HepG2 (cell line): Measurements from ENCODE around the gene EMILIN1. TPM values are rescaled to one million over a fixed set of nuclear protein-coding genes. Genes with fewer than 3 reads are reported as not detected.
A peak's percentile ranks its signal among the peaks of the same experiment; 100 is the strongest.

ENCODE experiments used
- ARID3A ChIP-seq: IDR thresholded peaks from 2 replicates; pipeline ENCODE4 v1.6.1; 2012; ENCODE audit warnings: low read depth, low read length, improper control_type of control experiment
- IRF9 ChIP-seq: sonication (generic); formaldehyde crosslinking; IDR thresholded peaks from 2 replicates; pipeline ENCODE4 v1.8.0; 2022; ENCODE audit warnings: missing genetic modification reagents, mild to moderate bottlenecking, borderline replicate concordance
- IRX3 ChIP-seq: sonication (generic); formaldehyde crosslinking; IDR thresholded peaks from 2 replicates; pipeline ENCODE4 v1.8.1; 2023; ENCODE audit warnings: mild to moderate bottlenecking, low read depth, missing genetic modification reagents, borderline replicate concordance
- KAT7 ChIP-seq: IDR thresholded peaks from 2 replicates; pipeline ENCODE4 v1.6.1; 2018; ENCODE audit warnings: borderline replicate concordance, missing compliant biosample characterization
- MYC ChIP-seq: sonication (generic); formaldehyde crosslinking; IDR thresholded peaks from 2 replicates; pipeline ENCODE4 v1.9.0; 2021; ENCODE audit warnings: missing genetic modification reagents, borderline replicate concordance
- PAX8 ChIP-seq: sonication (generic); formaldehyde crosslinking; IDR thresholded peaks from 2 replicates; pipeline ENCODE4 v1.8.0; 2022; ENCODE audit warnings: mild to moderate bottlenecking, missing genetic modification reagents, borderline replicate concordance
- PHB2 ChIP-seq: fragments of 450-650 bp; IDR thresholded peaks from 2 replicates; pipeline ENCODE4 v1.6.1; 2018; ENCODE audit not compliant: partially characterized antibody
- POGZ ChIP-seq: sonication (generic); formaldehyde crosslinking; IDR thresholded peaks from 2 replicates; pipeline ENCODE4 v1.4.0; 2020; ENCODE audit warnings: mild to moderate bottlenecking, missing genetic modification reagents
- RNF2 ChIP-seq: fragments of 450-650 bp; conservative IDR thresholded peaks from 2 replicates; pipeline ENCODE4 v1.6.1; 2016; ENCODE audit warnings: low read depth
- SNAPC4 ChIP-seq: sonication (generic); formaldehyde crosslinking; IDR thresholded peaks from 2 replicates; pipeline ENCODE4 v1.4.0; 2020; ENCODE audit warnings: mild to moderate bottlenecking, missing genetic modification reagents
- TBP ChIP-seq: sonication (generic); formaldehyde crosslinking; IDR thresholded peaks from 2 replicates; pipeline ENCODE4 v1.5.0; 2020; ENCODE audit warnings: missing genetic modification reagents
- ZNF17 ChIP-seq: sonication (generic); formaldehyde crosslinking; IDR thresholded peaks from 2 replicates; pipeline ENCODE4 v1.5.0; 2020; ENCODE audit warnings: mild to moderate bottlenecking, missing genetic modification reagents
- ZNF205 ChIP-seq: IDR thresholded peaks from 2 replicates; pipeline ENCODE4 v1.6.1; 2018; ENCODE audit warnings: missing biosample characterization, missing genetic modification reagents
- ZNF282 ChIP-seq: fragments of 450-650 bp; IDR thresholded peaks from 2 replicates; pipeline ENCODE4 v1.6.1; 2018; ENCODE audit not compliant: partially characterized antibody
- ZNF431 ChIP-seq: sonication (generic); formaldehyde crosslinking; IDR thresholded peaks from 2 replicates; pipeline ENCODE4 v1.9.0; 2022; ENCODE audit warnings: missing genetic modification reagents, low read depth, mild to moderate bottlenecking, borderline replicate concordance
- ZNF501 ChIP-seq: sonication (generic); formaldehyde crosslinking; IDR thresholded peaks from 2 replicates; pipeline ENCODE4 v1.5.1; 2020; ENCODE audit warnings: mild to moderate bottlenecking, moderate library complexity, missing genetic modification reagents
- polyA plus RNA-seq, 8 experiments: library from polyadenylated mRNA; depleted of rRNA in 3 of 8; stranded (reverse) in 7 of 8; unstranded in 1 of 8; fragments of >200 nt; fragmentation: Illumina TruSeq in 4 of 8; extraction: Trizol in 4 of 8; gene quantifications; 2 replicates each; pipeline versions ENCODE4 v1.2.1 to v1.2.3, GENCODE V29; 2011 to 2016; ENCODE audit warnings: low read depth in 4 of 8, missing spikeins in 1 of 8, mixed read lengths in 1 of 8; ENCODE audit not compliant: insufficient read depth in 1 of 8
- total RNA-seq, 5 experiments: library from RNA; depleted of rRNA; stranded (reverse); fragments of >200 nt; fragmentation: Illumina TruSeq; extraction: Trizol; gene quantifications; 2 replicates each; pipeline ENCODE4 v1.2.3, GENCODE V29; 2016; ENCODE audit warnings: low read depth in 1 of 5

The EMILIN1 gene
- total and polyA plus RNA-seq, 2 of the 13 experiments (the other 11 are each of a cell fraction or from before 2014, with no cell fraction given), result 8.1 to 9.7 TPM

- TF ChIP-seq SNAPC4 (CRISPR knock-in tag) (no peak), IRF9 (no peak; the same call in 1 of the 2 replicates), RNF2 (no peak), KAT7 (CRISPR knock-in tag) (peak; percentile 90; the same call in 1 of the 2 replicates), PHB2 (no peak), MYC (CRISPR knock-in tag) (peak; percentile 77; the same call in 1 of the 2 replicates), ZNF205 (CRISPR knock-in tag) (peak; percentile 40; the same call in 1 of the 2 replicates), ZNF17 (CRISPR knock-in tag) (no peak), PAX8 (CRISPR knock-in tag) (no peak), ZNF501 (CRISPR knock-in tag) (peak; percentile 75; the same call in 1 of the 2 replicates), IRX3 (CRISPR knock-in tag) (no peak; the same call in 1 of the 2 replicates), ZNF431 (CRISPR knock-in tag) (no peak), POGZ (peak; percentile 64), ARID3A (no peak), ZNF282 (no peak), TBP (CRISPR knock-in tag) (0 out of 2 replicates have a peak, but pooled peaks have one; percentile 43)
Measured at GRCh38 chr2:27071277-27071989, 7.0 kb upstream of the EMILIN1 start, which contains the start of gene OST4 (continued).
